ENCODE data around the gene USP6NL. TPM values are rescaled to one million over a fixed set of nuclear protein-coding genes. Genes with fewer than 3 reads are reported as not detected.

Gene USP6NL
- total and polyA plus RNA-seq, 9 of the 15 experiments (the other 6 are each of a cell fraction or from before 2014, with no cell fraction given): 3.2 to 26.6 (median 19.8) TPM

DNA sequence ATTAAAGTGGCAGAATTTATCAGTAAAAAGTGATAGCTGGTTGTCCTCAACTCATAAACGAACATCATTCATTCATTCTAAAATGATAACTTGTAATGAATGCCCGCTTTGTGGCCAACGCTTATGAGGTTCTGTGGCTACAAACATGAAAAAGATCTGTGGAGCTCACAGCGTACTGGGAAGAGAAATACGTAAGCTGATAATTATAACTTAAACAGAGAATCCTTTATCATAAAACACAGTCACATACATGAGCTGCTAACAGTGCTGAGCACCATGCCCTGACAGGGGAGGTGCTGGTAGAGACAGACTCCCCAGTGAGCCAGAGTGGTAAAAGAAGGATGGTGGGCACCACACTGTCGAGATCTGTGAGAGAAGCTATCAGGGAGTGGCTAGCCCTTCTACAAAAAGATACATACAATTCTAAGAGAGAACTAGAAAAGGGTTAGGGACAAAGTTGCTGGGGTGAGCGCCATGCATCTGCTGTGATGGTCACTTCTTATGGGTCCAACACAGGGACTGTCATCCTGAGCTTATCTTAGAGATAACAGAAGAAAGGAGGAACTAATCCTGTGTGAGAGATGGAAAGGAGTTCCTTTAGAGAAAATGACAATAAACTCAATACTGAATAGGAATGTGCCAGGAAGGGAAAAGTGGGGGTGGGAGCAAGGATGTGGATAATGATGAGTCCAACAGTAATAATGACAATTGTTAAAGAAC, 106.7 kb downstream of the USP6NL start:
- Histone ChIP-seq H3K27me3 (ENCODE audit: control insufficient read depth in 2 of 2, insufficient read depth in 2 of 2, low read length in 2 of 2) (no peaks in the 10 kb centered on the region), H3K36me3 (ENCODE audit: control insufficient read depth, insufficient read depth, low read length) (peaks cover 34% of the 10 kb centered on the region), H4K20me1 (replicated peaks; ENCODE audit: control insufficient read depth, insufficient read depth, low read length) (no peaks in the 10 kb centered on the region), H3K9me1 (ENCODE audit: control insufficient read depth, insufficient read depth, low read length) (no peaks in the 10 kb centered on the region), H3K9ac (ENCODE audit: insufficient read depth in 1 of 2, low read depth in 2 of 2, low read length in 2 of 2) (no peak overlapping the region), H3K9me3 (replicated peaks; ENCODE audit: control insufficient read depth, insufficient read depth, low read depth, low read length) (no peaks in the 10 kb centered on the region), H3K4me1 (replicated peaks in 1 of 2; ENCODE audit: control insufficient read depth in 2 of 2, insufficient read depth in 2 of 2, low read length in 2 of 2) (peaks cover 0 to 9% of the 10 kb centered on the region in 2 experiments; a peak in 3 of 5 replicates), H3K4me3 (no peak overlapping the region), H2AFZ (ENCODE audit: low read depth, low read length) (no peak overlapping the region), H3K79me2 (ENCODE audit: control insufficient read depth, insufficient read depth, low read length) (peaks cover 10% of the 10 kb centered on the region; the same call in 1 of the 3 replicates), H3K4me2 (ENCODE audit: insufficient read depth, low read length) (no peak overlapping the region), H3K27ac (ENCODE audit: extremely low read depth, low read depth, low read length) (no peak overlapping the region; the same call in 2 of the 3 replicates)
- 0 out of 2 replicates have a peak, but pooled peaks have one; percentile 4 for TF ChIP-seq MAFG (tag; conservative IDR thresholded peaks at IDR 0.05)
- TF ChIP-seq, protein P1, sequence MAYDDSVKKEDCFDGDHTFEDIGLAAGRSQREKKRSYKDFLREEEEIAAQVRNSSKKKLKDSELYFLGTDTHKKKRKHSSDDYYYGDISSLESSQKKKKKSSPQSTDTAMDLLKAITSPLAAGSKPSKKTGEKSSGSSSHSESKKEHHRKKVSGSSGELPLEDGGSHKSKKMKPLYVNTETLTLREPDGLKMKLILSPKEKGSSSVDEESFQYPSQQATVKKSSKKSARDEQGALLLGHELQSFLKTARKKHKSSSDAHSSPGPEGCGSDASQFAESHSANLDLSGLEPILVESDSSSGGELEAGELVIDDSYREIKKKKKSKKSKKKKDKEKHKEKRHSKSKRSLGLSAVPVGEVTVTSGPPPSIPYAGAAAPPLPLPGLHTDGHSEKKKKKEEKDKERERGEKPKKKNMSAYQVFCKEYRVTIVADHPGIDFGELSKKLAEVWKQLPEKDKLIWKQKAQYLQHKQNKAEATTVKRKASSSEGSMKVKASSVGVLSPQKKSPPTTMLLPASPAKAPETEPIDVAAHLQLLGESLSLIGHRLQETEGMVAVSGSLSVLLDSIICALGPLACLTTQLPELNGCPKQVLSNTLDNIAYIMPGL (CRISPR knock-in tag; IDR thresholded peaks at IDR 0.05): no peak
- FAIRE-seq: no peak
- no peak for DNase-seq (ENCODE audit: extremely low read depth in 1 of 4, low spot score in 3 of 4)
- peak; percentile 63 for ATAC-seq
- CTCF ChIA-PET (ENCODE audit: low intra/inter-chr PET ratio): no interaction called here
- 63% methylated on average over 7 of the region's 7 CpGs for WGBS (ENCODE audit: insufficient coverage, low coverage, missing lambda C conversion rate)
- POLR2A ChIA-PET: interaction anchor here (0.6 to 1.1 kb wide), 7 partner anchors 9 to 375 kb away, joined by 3 to 4 read pairs (median 3); no protein-coding TSS in a partner anchor
- in situ Hi-C loops (cut with MboI) (loop anchor here (25.0 kb wide), 1 partner anchor 483 kb away; no protein-coding TSS in a partner anchor), intact Hi-C loops (cut with micrococcal nuclease) (no loop called here)
- no TSS peak for BruUV-seq (replicated peaks)
